AG09319 (cell line): ENCODE measurements around the gene CDH22.

ENCODE experiments used
- DNase-seq: peaks from one replicate; pipeline ENCODE4 v3.0.0-alpha.2; 2010; ENCODE audit warnings: low read depth; ENCODE audit errors: extremely low read depth
- CTCF ChIP-seq: IDR thresholded peaks from 2 replicates; pipeline ENCODE4 v1.5.1; 2011; ENCODE audit warnings: low read depth, mild to moderate bottlenecking, inconsistent platforms, low read length, moderate library complexity

Gene CDH22

GRCh38 chr20:46174469-46175126 lies 133.7 kb downstream of the CDH22 start:
- peak; percentile 7 for DNase-seq
- TF ChIP-seq CTCF = peak; percentile 54

- no peak for TF ChIP-seq CTCF
- DNase-seq = no peak
These were observed 134.4 kb downstream of the CDH22 start for GRCh38 chr20:46173652-46174468.

DNA sequence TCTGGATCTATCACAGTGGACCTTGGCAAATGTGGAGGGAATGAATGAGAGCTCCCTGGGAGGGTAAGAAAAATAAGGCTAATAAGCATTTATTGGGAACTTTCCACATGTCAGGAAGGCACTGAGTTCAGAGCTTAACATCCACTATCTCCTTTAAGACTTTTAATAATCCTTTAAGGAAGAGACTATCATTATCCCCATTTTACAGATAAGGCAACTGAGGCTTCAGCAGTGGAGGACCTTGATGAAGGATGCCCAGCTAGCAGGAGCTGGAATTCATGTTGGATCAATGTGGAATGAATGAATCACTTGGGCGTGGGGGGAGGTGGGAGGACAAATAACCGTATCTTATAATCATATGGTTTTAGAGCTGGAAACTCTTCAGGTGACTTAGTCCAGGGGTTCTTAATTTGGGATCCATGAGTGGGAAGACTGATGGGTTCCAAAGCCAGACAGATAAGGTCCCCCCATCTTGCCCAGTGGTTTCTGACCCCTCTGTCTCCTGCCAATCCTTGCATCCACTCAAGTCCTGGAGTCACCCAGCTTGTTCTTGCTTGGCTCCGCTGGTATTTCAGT lies 135.2 kb downstream of the CDH22 start:
- no peak for TF ChIP-seq CTCF
- DNase-seq = no peak

DNA sequence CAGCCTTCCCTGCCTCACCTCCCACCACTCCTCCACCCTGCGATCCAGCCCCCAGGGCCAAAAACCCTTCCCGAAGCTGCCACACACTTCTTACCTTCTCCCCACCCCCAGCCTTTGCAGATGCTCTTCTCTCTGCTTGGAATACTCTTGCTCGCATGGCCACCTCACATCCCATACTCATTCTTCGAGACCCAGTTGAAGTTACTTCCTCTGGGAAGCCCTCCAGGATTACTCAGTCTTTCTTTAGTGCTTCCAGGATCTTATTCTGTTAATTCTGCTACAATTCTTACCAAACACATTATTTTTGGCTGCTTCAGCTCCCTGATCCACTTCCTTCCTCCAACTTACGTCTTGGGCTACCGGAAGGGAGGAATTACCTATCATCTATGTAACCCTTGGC lies 135.8 kb downstream of the CDH22 start:
- no peak for TF ChIP-seq CTCF
- DNase-seq = no peak

DNA sequence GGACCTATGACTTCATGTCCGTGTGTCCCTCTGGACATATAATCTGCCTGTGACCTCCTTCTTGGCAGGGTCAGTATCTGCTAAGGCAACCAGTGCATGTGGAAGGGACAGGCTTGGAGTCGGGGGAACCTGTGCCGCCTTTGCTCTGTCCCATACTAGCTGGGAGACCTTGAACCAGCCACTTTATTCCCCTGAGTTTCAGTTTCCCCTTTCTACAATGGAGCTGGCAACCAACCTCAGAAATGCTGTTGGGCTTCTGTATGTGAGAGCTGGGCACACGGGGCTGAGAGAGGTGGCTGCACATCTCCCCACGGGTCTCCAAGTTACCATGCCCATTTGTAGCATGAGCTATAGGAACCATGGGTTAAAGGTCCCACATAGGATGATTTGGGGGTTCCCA lies 136.4 kb downstream of the CDH22 start:
- no peak for TF ChIP-seq CTCF
- DNase-seq = no peak

- DNase-seq = no peak
- no peak for TF ChIP-seq CTCF
These were observed 136.8 kb downstream of the CDH22 start for GRCh38 chr20:46171476-46171875.
